Measurements from ENCODE around the gene WIPF3. TPM values are rescaled to one million over a fixed set of nuclear protein-coding genes. Genes with fewer than 3 reads are reported as not detected.

WIPF3 gene
- total RNA-seq, 1 donor from 2014 or later = 3.4 TPM

DNA sequence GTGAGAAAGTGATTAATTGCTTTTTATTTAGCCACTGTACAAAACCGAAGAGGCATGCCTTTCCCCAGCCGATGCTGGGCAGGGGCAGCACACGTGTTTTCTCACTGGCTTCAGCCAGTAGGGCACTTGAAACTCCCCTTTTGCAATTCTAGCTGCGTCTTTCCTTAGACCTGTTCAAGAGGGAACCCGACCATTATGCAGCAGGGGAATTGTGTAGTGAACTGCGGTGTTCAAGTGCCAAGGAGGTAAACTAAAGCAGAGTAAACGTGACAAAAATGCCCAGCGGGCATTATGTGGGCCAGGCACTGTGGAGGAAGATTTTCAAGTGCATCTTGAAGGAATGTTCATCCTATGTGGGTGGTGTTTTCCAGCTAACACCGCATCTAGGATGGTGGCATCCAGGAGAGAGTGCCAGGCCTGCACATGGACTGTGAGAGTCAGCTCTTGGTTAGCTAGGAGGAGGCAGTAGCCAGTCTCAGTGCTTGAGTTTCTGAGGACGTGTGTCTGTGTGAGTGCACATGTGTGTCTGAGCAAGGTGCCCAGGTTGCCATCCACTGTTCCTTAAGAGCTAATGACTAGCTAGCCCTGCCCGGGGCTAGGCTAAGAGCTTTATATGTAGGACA is 3.3 kb downstream of the WIPF3 start:
- no peak for DNase-seq

GRCh38 chr7:29810297-29810696 is 4.0 kb downstream of the WIPF3 start:
- DNase-seq = no peak

- no peak for DNase-seq
Observed at GRCh38 chr7:29810813-29811482, 4.6 kb downstream of the WIPF3 start.

GRCh38 chr7:29811586-29811985 is 5.3 kb downstream of the WIPF3 start:
- DNase-seq = peak; percentile 27

- DNase-seq = peak; percentile 12
Observed at GRCh38 chr7:29812185-29812876, 6.0 kb downstream of the WIPF3 start.

- DNase-seq = peak; percentile 37
Observed at GRCh38 chr7:29815181-29816105, 9.1 kb downstream of the WIPF3 start.

- DNase-seq = no peak
Observed at GRCh38 chr7:29818308-29818707, 12.0 kb downstream of the WIPF3 start.

- DNase-seq = no peak
Observed at GRCh38 chr7:29825775-29826529, 19.6 kb downstream of the WIPF3 start.

- DNase-seq = no peak
Observed at GRCh38 chr7:29826530-29826822, 20.2 kb downstream of the WIPF3 start.

GRCh38 chr7:29826904-29827303 is 20.6 kb downstream of the WIPF3 start:
- no peak for DNase-seq

- no peak for DNase-seq
Observed at GRCh38 chr7:29831705-29832104, 25.4 kb downstream of the WIPF3 start.

DNA sequence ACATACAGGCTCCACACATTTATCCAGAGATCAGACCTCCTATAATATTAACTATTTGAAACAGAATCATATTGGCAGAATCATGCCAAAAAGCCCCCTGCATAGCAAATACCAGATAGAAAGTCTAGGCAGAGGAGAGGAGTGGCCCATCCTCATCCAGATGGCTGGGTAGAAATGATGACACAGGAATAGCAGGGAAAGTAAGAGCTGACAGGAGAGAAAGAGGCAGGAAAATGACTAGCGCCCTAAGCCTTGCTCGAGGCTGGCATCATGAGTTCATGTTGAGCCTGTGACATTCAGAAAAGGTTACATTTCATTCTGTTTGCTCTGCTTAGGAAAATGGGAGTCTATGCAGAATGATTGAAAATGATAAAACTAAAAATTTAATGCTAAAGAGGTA is 27.6 kb downstream of the WIPF3 start:
- DNase-seq = no peak

- no peak for DNase-seq
Observed at GRCh38 chr7:29835718-29836117, 29.4 kb downstream of the WIPF3 start.

DNA sequence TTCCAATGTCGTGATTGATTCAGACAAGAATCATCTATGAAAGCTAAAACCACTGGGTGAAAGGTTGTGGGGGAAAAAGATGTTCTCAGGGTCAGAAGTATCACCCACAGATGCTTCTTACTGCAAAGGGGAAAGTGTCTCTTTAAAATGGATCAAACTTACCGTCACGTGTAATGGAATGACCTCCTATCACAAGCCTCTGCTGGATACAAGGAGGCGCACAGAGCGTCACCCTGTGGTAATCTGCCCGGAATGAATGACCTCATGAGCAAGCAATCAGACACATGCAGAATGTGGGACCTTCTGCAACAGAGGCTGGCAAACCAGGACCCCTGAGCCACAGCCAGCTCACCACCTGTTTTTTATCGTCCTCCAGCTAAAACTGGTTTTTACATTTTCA is 33.0 kb downstream of the WIPF3 start:
- DNase-seq = peak; percentile 92

- DNase-seq = peak; percentile 73
Observed at GRCh38 chr7:29839921-29840320, 33.6 kb downstream of the WIPF3 start.

DNA sequence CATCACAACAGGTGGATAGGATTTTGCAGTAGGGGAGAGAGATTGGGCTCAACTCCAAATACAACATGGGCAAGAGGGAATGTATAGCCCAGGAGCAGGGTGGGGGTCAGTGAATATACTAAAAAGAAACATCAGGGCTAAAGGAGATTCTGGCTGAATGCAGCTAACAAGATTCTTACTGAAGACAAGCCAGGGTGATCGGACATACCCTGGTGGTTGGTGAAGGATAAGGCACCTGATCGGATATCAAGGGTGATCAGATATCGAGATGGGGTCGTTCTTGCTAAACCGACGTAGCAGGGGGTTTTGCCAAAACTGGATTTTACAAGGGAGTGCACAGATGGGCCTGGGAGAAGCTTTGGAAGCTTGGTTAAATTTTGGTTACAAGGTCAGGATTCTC is 34.4 kb downstream of the WIPF3 start:
- DNase-seq = no peak

DNA sequence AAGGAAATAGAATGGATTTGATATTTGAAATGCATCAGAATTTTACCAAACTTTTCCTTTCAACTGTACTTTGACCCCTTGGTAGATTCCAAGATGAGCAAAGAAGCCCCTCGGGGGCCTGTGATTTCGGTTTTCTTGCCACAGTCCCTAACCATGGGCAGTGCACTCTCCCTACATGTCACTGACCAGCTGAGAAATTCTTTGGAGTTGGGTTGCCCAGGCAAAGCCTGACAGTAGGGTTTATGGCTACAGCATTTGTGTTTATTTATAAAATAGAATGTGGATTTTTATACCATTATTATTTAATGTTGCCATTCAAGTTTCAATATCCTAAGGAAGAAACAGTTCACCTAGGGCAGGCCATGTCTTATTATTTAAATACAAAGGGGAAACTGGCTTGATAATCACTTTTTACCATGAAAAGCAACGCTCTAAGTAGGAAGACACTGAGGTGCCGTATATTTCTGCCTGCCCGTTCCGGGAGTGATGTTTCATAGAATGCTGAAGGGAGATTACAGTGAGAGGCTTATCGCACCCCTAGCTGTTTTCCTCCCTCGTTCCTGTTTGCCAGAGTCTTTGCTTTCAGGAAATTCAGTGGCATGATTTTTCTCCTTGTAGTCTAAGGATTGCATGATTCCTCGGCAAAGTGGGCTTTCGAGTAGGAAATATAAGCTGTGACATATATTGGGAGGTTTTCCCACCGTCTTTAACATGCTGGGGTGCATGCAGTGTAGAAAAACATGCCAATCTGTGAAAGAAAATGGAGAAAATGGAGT is 35.8 kb downstream of the WIPF3 start:
- DNase-seq = no peak

DNA sequence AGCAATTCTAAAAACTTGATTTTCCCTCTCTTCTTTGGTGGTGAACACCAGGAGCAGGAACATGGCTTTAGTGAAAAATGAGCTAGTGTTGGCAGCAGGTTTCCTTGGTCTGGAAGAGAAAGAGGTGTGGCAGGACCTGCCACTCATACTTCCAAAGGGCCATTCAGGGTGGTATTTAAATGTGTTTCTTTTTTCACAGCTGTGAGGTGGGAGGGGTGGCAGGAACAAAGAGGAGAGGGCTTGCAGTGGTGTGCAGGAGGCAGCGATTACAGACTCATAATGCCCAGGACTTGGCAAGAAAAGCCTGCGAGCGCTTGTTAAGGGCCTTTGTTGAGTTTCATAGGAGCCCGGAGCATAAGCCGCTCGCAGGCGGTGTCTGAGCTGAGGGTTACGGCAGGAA is 36.8 kb downstream of the WIPF3 start:
- peak; percentile 35 for DNase-seq

DNA sequence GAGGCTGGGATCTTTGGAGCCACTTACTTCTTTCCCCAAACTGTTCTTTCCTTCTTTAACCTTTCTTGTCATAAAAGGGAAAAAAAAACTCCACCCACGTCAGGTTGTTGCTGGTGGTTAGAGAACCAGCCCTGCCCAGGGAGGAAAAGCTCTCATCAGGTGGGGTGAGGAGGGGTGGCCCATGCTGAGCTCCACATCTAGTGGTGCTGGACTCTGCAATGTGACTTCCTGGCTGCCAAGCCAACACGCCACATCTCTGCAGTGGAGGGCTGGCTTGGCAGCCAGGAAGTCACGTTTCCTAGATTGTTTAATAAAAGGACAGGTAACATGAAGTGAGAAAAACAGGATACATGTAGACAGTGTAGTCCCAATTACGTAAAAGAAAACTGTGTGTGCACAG is 37.4 kb downstream of the WIPF3 start:
- no peak for DNase-seq

DNA sequence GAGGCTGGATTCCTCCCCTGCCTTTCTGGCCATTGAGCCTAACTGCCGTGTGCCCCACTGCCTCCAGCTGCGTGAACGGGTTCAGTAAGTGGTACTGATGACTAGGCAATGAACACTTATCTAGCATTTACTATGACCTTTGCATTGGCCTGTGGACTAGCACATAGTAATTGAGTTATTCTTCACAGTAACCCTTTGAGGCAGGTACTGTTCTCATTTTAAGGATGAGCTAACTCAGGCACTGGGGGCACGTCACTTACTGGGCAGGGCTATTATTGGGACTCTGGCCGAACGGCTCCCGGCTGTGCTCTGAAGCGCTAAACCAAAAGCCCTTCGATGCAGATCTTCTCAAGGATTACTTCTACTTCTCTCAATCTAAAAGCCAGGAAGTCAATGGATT is 38.3 kb downstream of the WIPF3 start:
- DNase-seq = no peak

GRCh38 chr7:29847496-29847895 is 41.2 kb downstream of the WIPF3 start:
- no peak for DNase-seq

All from tongue (tissue), 2 donors.